Ishikawa (cell line): ENCODE data around the gene SOWAHB.

Experiments used
- CEBPB ChIP-seq: IDR thresholded peaks from 2 replicates; pipeline ENCODE4 v1.6.1; 2012
- CREB1 ChIP-seq: IDR thresholded peaks from 2 replicates; pipeline ENCODE4 v1.6.1; 2012; ENCODE audit warnings: low read depth
- EGR1 ChIP-seq: IDR thresholded peaks from 2 replicates; pipeline ENCODE4 v1.6.1; 2012
- EP300 ChIP-seq: IDR thresholded peaks from 2 replicates; pipeline ENCODE4 v1.6.1; 2012; ENCODE audit warnings: borderline replicate concordance
- FOXM1 ChIP-seq: IDR thresholded peaks from 2 replicates; pipeline ENCODE4 v1.6.1; 2012; ENCODE audit warnings: low read depth, borderline replicate concordance
- NFIC ChIP-seq: IDR thresholded peaks from 2 replicates; pipeline ENCODE4 v1.6.1; 2012
- RAD21 ChIP-seq: IDR thresholded peaks from 2 replicates; pipeline ENCODE4 v1.6.1; 2012; ENCODE audit warnings: low read depth
- REST ChIP-seq: IDR thresholded peaks from 2 replicates; pipeline ENCODE4 v1.6.1; 2012; ENCODE audit warnings: low read depth, mild to moderate bottlenecking
- TAF1 ChIP-seq: IDR thresholded peaks from 2 replicates; pipeline ENCODE4 v1.6.1; 2012; ENCODE audit warnings: low read depth, mild to moderate bottlenecking
- TCF12 ChIP-seq: IDR thresholded peaks from 2 replicates; pipeline ENCODE4 v1.6.1; 2012; ENCODE audit warnings: low read depth
- TEAD4 ChIP-seq: IDR thresholded peaks from 2 replicates; pipeline ENCODE4 v1.6.1; 2012
- USF1 ChIP-seq: IDR thresholded peaks from 2 replicates; pipeline ENCODE4 v1.6.1; 2012
- YY1 ChIP-seq: IDR thresholded peaks from 2 replicates; pipeline ENCODE4 v1.6.1; 2012; ENCODE audit warnings: low read depth
- ZBTB7A ChIP-seq: IDR thresholded peaks from 2 replicates; pipeline ENCODE4 v1.6.1; 2012; ENCODE audit warnings: low read depth
- TF ChIP-seq, protein P1 (sequence below): IDR thresholded peaks from 2 replicates; pipeline ENCODE4 v1.6.1; 2012

The SOWAHB gene

DNA sequence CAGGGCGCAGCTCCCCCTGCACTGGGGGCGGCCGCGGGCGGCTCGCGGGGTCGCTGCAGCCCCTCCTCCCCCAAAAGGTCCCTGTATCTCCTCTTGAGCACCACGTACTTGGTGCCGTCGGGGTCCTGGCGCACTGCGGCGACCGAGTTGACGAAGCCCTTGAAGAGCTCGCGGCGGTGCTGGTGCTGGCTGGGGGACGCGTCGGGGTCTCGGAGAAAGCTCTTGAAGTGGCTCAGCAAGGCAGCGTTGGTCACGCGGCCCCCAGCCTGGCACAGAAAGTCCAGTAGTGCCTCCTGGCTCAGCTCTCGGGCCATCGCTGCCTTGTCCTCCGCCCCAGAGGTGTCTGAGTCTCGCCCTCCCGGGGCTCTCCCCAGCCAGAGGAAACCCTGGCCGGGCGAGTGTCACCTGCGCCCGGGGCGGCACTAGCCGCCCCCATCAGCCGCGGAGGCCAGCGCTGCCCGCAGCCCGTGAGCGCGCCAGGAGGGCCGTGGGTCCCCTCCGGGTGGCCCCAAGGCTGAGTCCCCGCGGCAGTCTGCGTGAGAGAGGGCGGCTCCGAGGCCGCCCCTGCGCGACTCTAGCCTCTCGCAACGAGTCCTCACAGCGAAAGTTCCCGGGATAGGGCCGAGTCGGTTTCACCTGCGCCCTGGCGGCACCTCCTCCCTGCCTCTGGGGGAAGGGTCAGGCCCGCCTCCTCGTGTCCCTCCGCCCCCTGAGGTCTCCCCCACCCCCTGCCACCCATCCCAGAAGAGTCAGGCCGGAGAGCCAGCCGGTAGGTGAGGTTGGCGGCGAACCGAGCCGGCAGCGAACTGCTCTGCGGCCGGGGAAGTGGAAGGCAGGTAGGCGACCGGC, at the start of gene SOWAHB:
SOWAHB (minus strand) TSS at position 609 of the 849 bp plus-strand sequence; CDS start at position 314, 295 bp downstream.
- TF ChIP-seq NFIC, result no peak
- TF ChIP-seq, protein P1, sequence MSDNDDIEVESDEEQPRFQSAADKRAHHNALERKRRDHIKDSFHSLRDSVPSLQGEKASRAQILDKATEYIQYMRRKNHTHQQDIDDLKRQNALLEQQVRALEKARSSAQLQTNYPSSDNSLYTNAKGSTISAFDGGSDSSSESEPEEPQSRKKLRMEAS, result peak; percentile 17; the same call in 1 of the 2 replicates
- TF ChIP-seq TAF1, result peak; percentile 38; the same call in 1 of the 2 replicates
- TF ChIP-seq TCF12, result no peak
- no peak for TF ChIP-seq RAD21
- TF ChIP-seq YY1, result 0 out of 2 replicates have a peak, but pooled peaks have one; percentile 33
- TF ChIP-seq CREB1, result no peak
- 0 out of 2 replicates have a peak, but pooled peaks have one; percentile 29 for TF ChIP-seq ZBTB7A

- no peak for TF ChIP-seq TAF1
- no peak for TF ChIP-seq ZBTB7A
Observed at GRCh38 chr4:76947369-76947768, 49.4 kb upstream of the SOWAHB start.

- TF ChIP-seq CEBPB (no peak), TAF1 (no peak), YY1 (no peak)
Observed at GRCh38 chr4:76943790-76944189, 45.8 kb upstream of the SOWAHB start.

GRCh38 chr4:76943129-76943620, 45.2 kb upstream of the SOWAHB start:
- no peak for TF ChIP-seq TAF1
- no peak for TF ChIP-seq USF1
- TF ChIP-seq RAD21, result no peak
- TF ChIP-seq TCF12, result no peak
- no peak for TF ChIP-seq FOXM1
- TF ChIP-seq, protein P1, result no peak
- no peak for TF ChIP-seq EGR1
- TF ChIP-seq REST, result no peak
- TF ChIP-seq YY1, result no peak
- no peak for TF ChIP-seq ZBTB7A
- no peak for TF ChIP-seq CREB1
- TF ChIP-seq TEAD4, result no peak
- no peak for TF ChIP-seq CEBPB
- TF ChIP-seq EP300, result no peak
- TF ChIP-seq NFIC, result no peak

- no peak for TF ChIP-seq YY1
- no peak for TF ChIP-seq CEBPB
- TF ChIP-seq RAD21, result no peak
- TF ChIP-seq NFIC, result no peak
- TF ChIP-seq, protein P1, result no peak
- TF ChIP-seq EP300, result no peak
- TF ChIP-seq TAF1, result no peak
- TF ChIP-seq USF1, result no peak
- no peak for TF ChIP-seq EGR1
Observed at GRCh38 chr4:76939184-76939583, 41.2 kb upstream of the SOWAHB start.

DNA sequence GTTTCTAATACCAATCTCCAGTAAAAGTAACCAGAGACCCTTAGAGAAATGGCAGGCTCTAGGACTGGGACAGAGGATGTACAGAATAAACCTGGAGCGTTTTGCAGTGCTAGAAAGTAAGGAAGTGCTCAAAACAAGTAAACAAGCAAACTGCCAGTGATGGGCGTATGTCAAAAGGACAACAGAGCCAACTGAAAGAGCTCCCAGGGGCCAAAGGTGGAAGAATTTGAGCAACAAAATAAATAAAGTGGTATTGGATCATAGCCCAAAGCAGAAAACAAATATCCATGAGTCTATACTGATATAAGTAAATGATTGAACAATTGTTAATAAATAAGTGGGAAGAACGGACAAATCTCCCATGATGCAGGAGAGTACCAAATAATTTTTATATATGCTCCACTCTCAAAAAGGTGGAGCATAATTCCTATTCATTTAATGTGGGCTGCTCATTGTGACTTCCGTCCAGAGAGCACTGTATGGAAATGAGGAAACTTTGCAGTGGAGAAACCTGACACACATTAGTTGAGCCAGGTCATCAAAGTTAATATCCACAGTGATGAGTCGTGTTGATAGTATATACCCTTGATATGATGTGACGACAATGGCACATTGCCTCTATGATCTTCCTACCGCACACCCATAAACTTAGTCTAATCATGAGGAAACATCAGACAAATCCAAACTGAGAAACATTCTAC, 33.8 kb upstream of the SOWAHB start:
- no peak for TF ChIP-seq USF1
- TF ChIP-seq, protein P1, result no peak
- no peak for TF ChIP-seq CEBPB
- no peak for TF ChIP-seq TCF12
- TF ChIP-seq TEAD4, result no peak
- no peak for TF ChIP-seq FOXM1
- no peak for TF ChIP-seq CREB1
- TF ChIP-seq TAF1, result no peak
- no peak for TF ChIP-seq ZBTB7A
- no peak for TF ChIP-seq RAD21
- TF ChIP-seq EGR1, result no peak
- TF ChIP-seq EP300, result no peak
- TF ChIP-seq YY1, result no peak
- TF ChIP-seq REST, result no peak
- no peak for TF ChIP-seq NFIC
